Measurements from ENCODE around the gene SPAG5. TPM values are rescaled to one million over a fixed set of nuclear protein-coding genes. Genes with fewer than 3 reads are reported as not detected.
A peak's percentile ranks its signal among the peaks of the same experiment; 100 is the strongest.

Gene SPAG5
- total RNA-seq, 1 experiment from 2014 or later, result 219 TPM

DNA sequence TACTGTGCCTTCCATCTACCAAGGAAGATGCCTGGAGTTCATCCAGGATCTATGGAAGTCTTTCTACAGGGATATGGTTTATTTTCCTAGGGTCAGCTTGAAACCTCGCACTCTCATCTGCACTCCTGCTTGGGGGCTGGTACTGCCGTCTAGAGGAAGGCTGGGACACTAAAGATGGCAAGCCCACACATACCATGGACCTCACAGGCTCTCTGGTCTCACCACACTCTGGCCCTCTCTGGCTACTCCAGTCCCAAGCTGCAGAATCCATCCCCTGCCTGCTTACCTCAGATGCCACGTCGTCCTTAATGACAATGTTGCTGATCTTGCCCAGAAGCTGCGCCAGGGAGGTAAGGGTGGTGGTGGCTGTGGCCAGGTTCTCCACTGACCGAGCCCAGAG, 44.3 kb downstream of the SPAG5 start:
- no peak for DNase-seq (ENCODE audit: low spot score)
- Histone ChIP-seq H3K4me1 (ENCODE audit: insufficient read depth, low read length, poor library complexity, severe bottlenecking) (peaks cover 24% of the 10 kb centered on the region), H3K4me3 (ENCODE audit: low read depth, low read length, poor library complexity, severe bottlenecking) (no peak overlapping the region), H3K27me3 (replicated peaks; ENCODE audit: insufficient read depth, low read depth, low read length, poor library complexity) (no peaks in the 10 kb centered on the region), H3K27ac (ENCODE audit: low read depth, low read length, poor library complexity, severe bottlenecking) (no peak overlapping the region), H3K36me3 (ENCODE audit: insufficient read depth, low read length, poor library complexity, severe bottlenecking) (peaks cover 21% of the 10 kb centered on the region), H3K9me3 (ENCODE audit: low read depth, low read length, poor library complexity, severe bottlenecking) (no peaks in the 10 kb centered on the region)
- intact Hi-C loops (cut with micrococcal nuclease; ENCODE audit: unreplicated experiment), result no loop called here
- no TSS peak for BruUV-seq (replicated peaks)
- CTCF ChIA-PET, result no interaction called here
- TF ChIP-seq EZH2 (IDR thresholded peaks at IDR 0.05; ENCODE audit: borderline replicate concordance, low read depth, low read length, poor library complexity, severe bottlenecking) (no peak), CTCF (conservative IDR thresholded peaks at IDR 0.05; ENCODE audit: low read depth, low read length) (no peak)
- POLR2A ChIA-PET (ENCODE audit: low non-redundant PET), result no interaction called here

DNA sequence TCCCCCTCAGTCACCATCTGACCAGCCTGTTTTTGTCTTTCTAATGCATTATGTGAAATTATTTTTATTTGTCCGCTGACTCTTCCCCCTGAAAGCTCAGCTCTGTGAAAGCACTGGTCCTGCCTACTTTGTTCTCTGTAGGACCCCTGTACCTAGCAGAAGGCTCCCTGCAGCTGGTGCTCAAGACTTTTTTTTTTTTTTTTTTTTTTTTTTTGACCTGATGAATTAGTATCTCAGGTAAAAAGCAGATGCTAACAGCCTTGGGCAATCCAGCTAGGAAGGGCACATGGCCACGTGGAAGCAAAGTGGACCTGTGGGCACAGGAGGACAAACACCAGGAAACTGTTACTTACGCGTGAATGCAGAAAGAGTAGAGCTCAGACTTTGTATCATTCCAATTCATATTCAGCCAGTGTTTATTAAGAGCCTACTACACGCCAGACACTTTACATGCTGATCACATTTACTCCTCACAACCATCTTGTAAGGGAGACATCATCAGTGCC, 45.8 kb downstream of the SPAG5 start:
- ChIA-PET POLR2A (ENCODE audit: low non-redundant PET) (no interaction called here), CTCF (interaction anchor here (0.6 kb wide), 2 partner anchors 58 to 413 kb away, joined by 3 to 9 read pairs; no protein-coding TSS in a partner anchor)
- H3K4me1 ChIP-seq (ENCODE audit: insufficient read depth, low read length, poor library complexity, severe bottlenecking), result peaks cover 29% of the 10 kb centered on the region
- no peak for DNase-seq (ENCODE audit: low spot score)
- TF ChIP-seq CTCF (conservative IDR thresholded peaks at IDR 0.05; ENCODE audit: low read depth, low read length) (no peak), EZH2 (IDR thresholded peaks at IDR 0.05; ENCODE audit: borderline replicate concordance, low read depth, low read length, poor library complexity, severe bottlenecking) (no peak)
- intact Hi-C loops (cut with micrococcal nuclease; ENCODE audit: unreplicated experiment), result loop anchor here (2.0 kb wide), 1 partner anchor 18 kb away; the partner anchor contains the start of gene PIGS
- no peak overlapping the region for H3K4me3 ChIP-seq (ENCODE audit: low read depth, low read length, poor library complexity, severe bottlenecking)
- no peaks in the 10 kb centered on the region for H3K27me3 ChIP-seq (replicated peaks; ENCODE audit: insufficient read depth, low read depth, low read length, poor library complexity)
- H3K27ac ChIP-seq (ENCODE audit: low read depth, low read length, poor library complexity, severe bottlenecking), result no peak overlapping the region
- peaks cover 21% of the 10 kb centered on the region for H3K36me3 ChIP-seq (ENCODE audit: insufficient read depth, low read length, poor library complexity, severe bottlenecking)
- H3K9me3 ChIP-seq (ENCODE audit: low read depth, low read length, poor library complexity, severe bottlenecking), result no peaks in the 10 kb centered on the region
- BruUV-seq (replicated peaks), result no TSS peak

DNA sequence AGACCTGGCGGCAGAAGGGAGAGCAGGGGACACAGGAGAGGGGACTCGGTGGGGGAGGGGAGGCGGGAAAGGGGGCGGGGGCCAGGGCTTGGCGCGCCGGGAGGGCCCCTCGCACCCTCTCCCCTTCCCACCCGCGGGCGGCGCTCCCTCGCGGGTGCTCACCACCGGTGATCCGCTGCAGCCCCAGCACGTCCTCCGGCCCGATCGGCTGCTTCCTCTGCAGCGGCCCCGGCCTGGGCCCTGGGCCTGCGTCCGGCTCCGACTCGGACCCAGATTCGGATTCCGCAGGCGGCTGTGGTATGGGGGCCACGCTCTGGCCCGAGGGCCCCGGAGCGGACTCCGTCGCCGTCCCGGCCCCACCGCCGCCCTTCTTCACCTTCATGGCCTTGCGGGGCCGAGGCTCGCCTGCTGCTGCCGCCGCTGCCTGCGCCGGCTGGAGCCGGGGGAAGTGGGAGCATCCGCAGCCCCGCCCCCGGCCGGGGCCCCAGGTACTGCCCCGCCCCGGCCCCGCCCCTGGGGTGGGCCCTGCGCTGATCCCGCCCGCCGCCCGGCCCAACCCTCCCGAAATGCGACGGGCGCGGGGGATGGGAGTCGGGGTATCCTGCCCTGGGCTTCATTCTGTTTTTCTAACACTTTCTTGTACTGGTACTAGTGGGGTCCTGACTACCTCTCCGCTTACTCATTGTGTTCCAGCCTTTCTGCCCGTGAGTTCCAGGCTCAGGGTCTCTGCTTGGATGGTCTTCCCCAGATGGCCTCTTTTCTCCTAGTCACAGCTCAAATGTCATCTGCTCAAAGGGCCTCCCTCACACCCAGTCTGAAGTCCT, 46.4 kb downstream of the SPAG5 start, which contains the start of gene UNC119:
Gene UNC119 (minus strand): TSS at position 449 of the 824 bp plus-strand sequence. CDS start 67 bp downstream, at position 382.
- Histone ChIP-seq H3K9me3 (ENCODE audit: low read depth, low read length, poor library complexity, severe bottlenecking) (no peaks in the 10 kb centered on the region), H3K27me3 (replicated peaks; ENCODE audit: insufficient read depth, low read depth, low read length, poor library complexity) (no peaks in the 10 kb centered on the region), H3K4me1 (ENCODE audit: insufficient read depth, low read length, poor library complexity, severe bottlenecking) (peaks cover 29% of the 10 kb centered on the region), H3K4me3 (ENCODE audit: low read depth, low read length, poor library complexity, severe bottlenecking) (peak within 1 kb of the TSS; percentile 97), H3K27ac (ENCODE audit: low read depth, low read length, poor library complexity, severe bottlenecking) (peak within 1 kb of the TSS; percentile 78), H3K36me3 (ENCODE audit: insufficient read depth, low read length, poor library complexity, severe bottlenecking) (peaks cover 18% of the 10 kb centered on the region)
- no TSS peak for BruUV-seq (replicated peaks)
- CTCF ChIA-PET, result interaction anchor here (0.6 kb wide), 1 partner anchor 414 kb away, joined by 9 read pairs; no protein-coding TSS in a partner anchor
- POLR2A ChIA-PET (ENCODE audit: low non-redundant PET), result no interaction called here
- TF ChIP-seq EZH2 (IDR thresholded peaks at IDR 0.05; ENCODE audit: borderline replicate concordance, low read depth, low read length, poor library complexity, severe bottlenecking) (no peak), CTCF (conservative IDR thresholded peaks at IDR 0.05; ENCODE audit: low read depth, low read length) (no peak)
- peak; percentile 86 for DNase-seq (ENCODE audit: low spot score)
- intact Hi-C loops (cut with micrococcal nuclease; ENCODE audit: unreplicated experiment), result loop anchor here (2.0 kb wide), 1 partner anchor 18 kb away; the partner anchor contains the start of gene PIGS

Data from A673 (cell line).